ENCODE results near the gene RHBDD2.
"Not testable (repeated sequence)": the region's sequence is repeated elsewhere in the genome, so short reads cannot be mapped to it uniquely, and the experiment has no call there.

- TF ChIP-seq EZH2 (IDR thresholded peaks at IDR 0.05; ENCODE audit: insufficient read depth, poor library complexity, severe bottlenecking); EZH2phosphoT487 (IDR thresholded peaks at IDR 0.05; ENCODE audit: insufficient read depth, low read depth): not testable (repeated sequence)
Observed at GRCh38 chr7:75833662-75834061, 45.2 kb upstream of the RHBDD2 start.

Data from GM23248 (cell line).